Measurements from ENCODE around the gene PRIM2. TPM values are rescaled to one million over a fixed set of nuclear protein-coding genes. Genes with fewer than 3 reads are reported as not detected.

Gene PRIM2
- 30.3 and 44.2 TPM in 2 replicates for total RNA-seq

DNA sequence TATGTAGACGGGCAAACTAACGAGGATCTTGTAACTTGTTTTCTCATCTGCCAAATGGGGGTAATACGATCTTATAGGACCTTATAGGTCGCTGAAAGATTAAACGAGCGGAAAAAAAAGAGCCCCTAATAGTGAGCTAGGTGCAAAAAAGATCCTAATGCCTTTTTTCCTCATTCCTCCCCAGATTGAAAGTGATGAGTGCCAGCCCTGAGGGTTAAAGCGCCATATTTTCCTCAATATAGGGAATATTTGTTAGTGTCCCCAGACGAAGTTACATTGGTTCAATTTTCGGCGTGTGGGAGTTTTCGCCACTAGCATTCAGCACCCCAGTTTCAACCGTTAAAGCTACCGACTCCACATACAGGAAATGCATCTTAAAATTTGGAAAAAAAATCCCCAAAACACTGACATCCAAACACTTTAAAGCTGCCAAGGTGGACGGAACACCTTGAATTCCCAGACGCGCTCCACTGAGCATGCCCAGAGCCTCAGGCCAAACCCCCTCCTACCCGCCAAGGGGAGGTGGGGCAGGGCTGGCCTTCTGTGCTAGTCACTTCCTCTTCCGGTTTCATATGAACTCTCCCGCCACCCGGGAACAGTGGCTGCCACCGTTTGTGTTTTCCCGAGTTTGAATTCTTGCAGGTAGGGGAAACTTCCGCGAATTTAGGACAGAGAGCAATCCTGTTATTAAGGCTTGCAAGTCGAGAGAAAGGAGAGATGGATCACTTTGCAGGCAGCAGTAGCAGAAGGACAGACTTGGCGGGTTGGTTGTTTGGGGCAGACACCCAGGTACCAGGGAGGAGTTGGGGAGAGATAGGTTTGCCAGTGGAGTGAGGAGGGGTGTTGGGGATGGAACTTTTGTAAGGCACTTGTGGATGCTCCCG, at the start of gene PRIM2:
Gene PRIM2 (plus strand): TSS at position 571 of the 884 bp plus-strand sequence. CDS start 816 bp downstream, outside the sequence.

Other genes starting within 250 kb of the PRIM2 start
- gene ZNF451, start 227.4 kb upstream of the PRIM2 start, total RNA-seq = 15.5 and 18.0 TPM in 2 replicates
- 13.1 and 15.0 TPM in 2 replicates for gene BAG2, start 145.3 kb upstream of the PRIM2 start, total RNA-seq
- gene RAB23, start 95.3 kb upstream of the PRIM2 start, total RNA-seq = 14.4 and 19.5 TPM in 2 replicates